ENCODE measurements around the gene FHL1. TPM values are rescaled to one million over a fixed set of nuclear protein-coding genes. Genes with fewer than 3 reads are reported as not detected.
A peak's percentile ranks its signal among the peaks of the same experiment; 100 is the strongest.

The FHL1 gene
- total RNA-seq, 4 donors from 2014 or later, result 139 to 617 (median 162) TPM

DNA sequence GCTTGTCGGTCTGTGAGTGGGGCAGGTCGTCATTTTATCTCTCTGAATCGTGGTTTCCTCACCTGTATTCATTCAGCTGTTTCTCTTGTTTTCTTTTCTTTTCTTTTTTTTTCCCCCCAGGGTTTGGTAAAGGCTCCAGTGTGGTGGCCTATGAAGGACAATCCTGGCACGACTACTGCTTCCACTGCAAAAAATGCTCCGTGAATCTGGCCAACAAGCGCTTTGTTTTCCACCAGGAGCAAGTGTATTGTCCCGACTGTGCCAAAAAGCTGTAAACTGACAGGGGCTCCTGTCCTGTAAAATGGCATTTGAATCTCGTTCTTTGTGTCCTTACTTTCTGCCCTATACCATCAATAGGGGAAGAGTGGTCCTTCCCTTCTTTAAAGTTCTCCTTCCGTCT lies 62.4 kb downstream of the FHL1 start:
- H3K4me3 ChIP-seq, result no peak overlapping the region
- no peak for DNase-seq
- H3K27me3 ChIP-seq, result no peaks in the 10 kb centered on the region
- peaks cover 0 to 13% (median 3%) of the 10 kb centered on the region in 4 donors for H3K4me1 ChIP-seq
- no peaks in the 10 kb centered on the region for H3K9me3 ChIP-seq
- TF ChIP-seq, protein P1, sequence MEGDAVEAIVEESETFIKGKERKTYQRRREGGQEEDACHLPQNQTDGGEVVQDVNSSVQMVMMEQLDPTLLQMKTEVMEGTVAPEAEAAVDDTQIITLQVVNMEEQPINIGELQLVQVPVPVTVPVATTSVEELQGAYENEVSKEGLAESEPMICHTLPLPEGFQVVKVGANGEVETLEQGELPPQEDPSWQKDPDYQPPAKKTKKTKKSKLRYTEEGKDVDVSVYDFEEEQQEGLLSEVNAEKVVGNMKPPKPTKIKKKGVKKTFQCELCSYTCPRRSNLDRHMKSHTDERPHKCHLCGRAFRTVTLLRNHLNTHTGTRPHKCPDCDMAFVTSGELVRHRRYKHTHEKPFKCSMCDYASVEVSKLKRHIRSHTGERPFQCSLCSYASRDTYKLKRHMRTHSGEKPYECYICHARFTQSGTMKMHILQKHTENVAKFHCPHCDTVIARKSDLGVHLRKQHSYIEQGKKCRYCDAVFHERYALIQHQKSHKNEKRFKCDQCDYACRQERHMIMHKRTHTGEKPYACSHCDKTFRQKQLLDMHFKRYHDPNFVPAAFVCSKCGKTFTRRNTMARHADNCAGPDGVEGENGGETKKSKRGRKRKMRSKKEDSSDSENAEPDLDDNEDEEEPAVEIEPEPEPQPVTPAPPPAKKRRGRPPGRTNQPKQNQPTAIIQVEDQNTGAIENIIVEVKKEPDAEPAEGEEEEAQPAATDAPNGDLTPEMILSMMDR (IDR thresholded peaks at IDR 0.05), result no peak
- TF ChIP-seq POLR2A (IDR thresholded peaks at IDR 0.05) (no peak), EP300 (IDR thresholded peaks at IDR 0.05; ENCODE audit: low read depth) (no peak), POLR2AphosphoS5 (IDR thresholded peaks at IDR 0.05) (no peak)
- in situ Hi-C loops (cut with MboI; ENCODE audit: low pct_ligation_motif_present in 1 of 4, low pct_unique_long_range_greater_than_20kb in 1 of 4, low sequenced_read_pairs in 3 of 4), result loop anchor here in 2 of 4 donors (10.0 to 25.0 kb wide), 2 partner anchors 172 to 185 kb away; no protein-coding TSS in a partner anchor
- peak overlapping the region; percentile 77 to 82 (median 80) for H3K27ac ChIP-seq
- 54% methylated on average over 9 of the region's 9 CpGs; no CpG with 5 or more reads in 1 of the 2 donors for WGBS, 2 donors (ENCODE audit: low coverage in 1 of 2)
- intact Hi-C loops (cut with DNase I; ENCODE audit: low total_unique reads), result loop anchor here (5.0 kb wide), 1 partner anchor 37 kb away; no protein-coding TSS in a partner anchor
- H3K36me3 ChIP-seq, result peaks cover 0 to 5% (median 0%) of the 10 kb centered on the region in 4 donors

DNA sequence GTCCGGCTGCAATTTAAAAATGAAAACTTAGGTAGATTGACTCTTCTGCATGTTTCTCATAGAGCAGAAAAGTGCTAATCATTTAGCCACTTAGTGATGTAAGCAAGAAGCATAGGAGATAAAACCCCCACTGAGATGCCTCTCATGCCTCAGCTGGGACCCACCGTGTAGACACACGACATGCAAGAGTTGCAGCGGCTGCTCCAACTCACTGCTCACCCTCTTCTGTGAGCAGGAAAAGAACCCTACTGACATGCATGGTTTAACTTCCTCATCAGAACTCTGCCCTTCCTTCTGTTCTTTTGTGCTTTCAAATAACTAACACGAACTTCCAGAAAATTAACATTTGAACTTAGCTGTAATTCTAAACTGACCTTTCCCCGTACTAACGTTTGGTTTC lies 62.9 kb downstream of the FHL1 start:
- H3K36me3 ChIP-seq, result peaks cover 0 to 5% (median 0%) of the 10 kb centered on the region in 4 donors
- 65 to 70% methylated on average over 2 to 7 of the region's 7 CpGs for WGBS, 2 donors (ENCODE audit: low coverage in 1 of 2)
- intact Hi-C loops (cut with DNase I; ENCODE audit: low total_unique reads), result no loop called here
- H3K4me1 ChIP-seq, result peaks cover 0 to 8% (median 0%) of the 10 kb centered on the region in 4 donors
- DNase-seq, result no peak
- in situ Hi-C loops (cut with MboI; ENCODE audit: low pct_ligation_motif_present in 1 of 4, low pct_unique_long_range_greater_than_20kb in 1 of 4, low sequenced_read_pairs in 3 of 4), result loop anchor here in 2 of 4 donors (10.0 to 25.0 kb wide), 2 partner anchors 173 to 185 kb away; no protein-coding TSS in a partner anchor
- H3K4me3 ChIP-seq, result no peak overlapping the region
- peak in 1 of 3 donors; percentile 39 for TF ChIP-seq POLR2AphosphoS5 (IDR thresholded peaks at IDR 0.05)
- TF ChIP-seq, protein P1 (IDR thresholded peaks at IDR 0.05), result no peak
- H3K9me3 ChIP-seq, result no peaks in the 10 kb centered on the region
- H3K27me3 ChIP-seq, result no peaks in the 10 kb centered on the region
- H3K27ac ChIP-seq, result peak overlapping the region; percentile 77 to 82 (median 80)

DNA sequence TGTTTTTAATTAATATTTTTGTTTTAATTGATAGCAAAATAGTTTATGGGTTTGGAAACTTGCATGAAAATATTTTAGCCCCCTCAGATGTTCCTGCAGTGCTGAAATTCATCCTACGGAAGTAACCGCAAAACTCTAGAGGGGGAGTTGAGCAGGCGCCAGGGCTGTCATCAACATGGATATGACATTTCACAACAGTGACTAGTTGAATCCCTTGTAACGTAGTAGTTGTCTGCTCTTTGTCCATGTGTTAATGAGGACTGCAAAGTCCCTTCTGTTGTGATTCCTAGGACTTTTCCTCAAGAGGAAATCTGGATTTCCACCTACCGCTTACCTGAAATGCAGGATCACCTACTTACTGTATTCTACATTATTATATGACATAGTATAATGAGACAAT lies 63.5 kb downstream of the FHL1 start:
- H3K4me1 ChIP-seq, result peaks cover 0 to 6% (median 0%) of the 10 kb centered on the region in 4 donors
- in situ Hi-C loops (cut with MboI; ENCODE audit: low pct_ligation_motif_present in 1 of 4, low pct_unique_long_range_greater_than_20kb in 1 of 4, low sequenced_read_pairs in 3 of 4), result loop anchor here in 2 of 4 donors (10.0 to 25.0 kb wide), 2 partner anchors 174 to 186 kb away; no protein-coding TSS in a partner anchor
- 60 to 63% methylated on average over 1 to 5 of the region's 5 CpGs for WGBS, 2 donors (ENCODE audit: low coverage in 1 of 2)
- peak overlapping the region in 3 of 4 donors; percentile 77 to 82 (median 81) for H3K27ac ChIP-seq
- no peak overlapping the region for H3K4me3 ChIP-seq
- H3K9me3 ChIP-seq, result no peaks in the 10 kb centered on the region
- H3K27me3 ChIP-seq, result no peaks in the 10 kb centered on the region
- DNase-seq, result no peak
- TF ChIP-seq EP300 (IDR thresholded peaks at IDR 0.05; ENCODE audit: low read depth) (no peak), POLR2AphosphoS5 (IDR thresholded peaks at IDR 0.05) (no peak), POLR2A (IDR thresholded peaks at IDR 0.05) (no peak)
- TF ChIP-seq, protein P1 (IDR thresholded peaks at IDR 0.05), result no peak
- peaks cover 0 to 5% (median 0%) of the 10 kb centered on the region in 4 donors for H3K36me3 ChIP-seq
- intact Hi-C loops (cut with DNase I; ENCODE audit: low total_unique reads), result no loop called here

DNA sequence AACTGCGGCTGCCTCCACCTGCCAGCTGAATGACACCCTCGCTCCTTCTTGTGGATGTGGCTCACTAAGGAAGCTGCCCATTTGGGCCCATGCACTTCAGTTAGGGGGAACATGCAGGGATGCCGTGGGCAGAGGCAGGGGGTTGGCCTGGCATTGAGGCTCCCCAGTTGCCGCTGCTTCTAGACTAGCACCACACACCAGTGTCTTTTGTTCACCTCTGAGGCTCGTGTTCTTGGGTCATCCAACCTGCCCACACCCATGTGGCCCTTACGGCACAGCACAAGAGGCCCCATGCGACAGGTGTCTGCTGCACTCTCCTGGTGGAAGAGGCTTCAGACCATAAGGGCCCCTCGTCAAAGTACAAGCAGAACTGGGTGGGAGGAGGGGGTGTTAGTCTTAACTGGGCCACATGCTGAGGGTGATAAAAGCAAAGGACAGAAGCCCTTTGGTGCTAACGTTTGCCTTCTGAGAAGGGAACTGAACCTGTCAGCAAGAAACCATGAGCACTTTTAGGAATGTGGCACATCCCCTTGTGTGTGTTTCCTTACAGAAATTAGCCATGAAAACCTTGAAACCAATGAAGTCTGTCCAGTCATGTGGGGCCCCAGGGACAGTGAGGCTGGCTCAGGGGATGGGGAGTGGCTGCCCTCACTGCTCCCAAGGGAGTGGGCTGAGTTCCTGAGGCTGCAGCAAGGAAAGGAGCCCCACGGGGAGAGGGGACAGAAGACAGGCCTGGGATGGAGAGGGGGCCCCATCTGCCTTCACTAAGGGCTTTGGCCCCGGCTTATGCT lies 64.6 kb downstream of the FHL1 start:
- DNase-seq, result no peak
- 77% methylated on average over 11 of the region's 11 CpGs; no CpG with 5 or more reads in 1 of the 2 donors for WGBS, 2 donors (ENCODE audit: low coverage in 1 of 2)
- Histone ChIP-seq H3K27ac (peak overlapping the region; percentile 35 to 82 (median 79)), H3K27me3 (no peaks in the 10 kb centered on the region), H3K4me1 (peaks cover 0 to 6% (median 0%) of the 10 kb centered on the region in 4 donors), H3K4me3 (no peak overlapping the region), H3K36me3 (peaks cover 0 to 2% (median 0%) of the 10 kb centered on the region in 4 donors), H3K9me3 (no peaks in the 10 kb centered on the region)
- in situ Hi-C loops (cut with MboI; ENCODE audit: low pct_ligation_motif_present in 1 of 4, low pct_unique_long_range_greater_than_20kb in 1 of 4, low sequenced_read_pairs in 3 of 4), result loop anchor here in 2 of 4 donors (10.0 to 25.0 kb wide), 2 partner anchors 175 to 187 kb away; no protein-coding TSS in a partner anchor
- intact Hi-C loops (cut with DNase I; ENCODE audit: low total_unique reads), result no loop called here
- TF ChIP-seq POLR2AphosphoS5 (IDR thresholded peaks at IDR 0.05), result peak in 1 of 3 donors; percentile 68
- no peak for TF ChIP-seq EP300 (IDR thresholded peaks at IDR 0.05; ENCODE audit: low read depth)

All from transverse colon (tissue), 4 donors.